ENCODE data around the gene DCAF10. TPM values are rescaled to one million over a fixed set of nuclear protein-coding genes. Genes with fewer than 3 reads are reported as not detected.

The DCAF10 gene
- total and polyA plus RNA-seq, 10 of the 15 experiments (the other 5 are each of a cell fraction or from before 2014, with no cell fraction given), result 3.9 to 21.7 (median 9.8) TPM

DNA sequence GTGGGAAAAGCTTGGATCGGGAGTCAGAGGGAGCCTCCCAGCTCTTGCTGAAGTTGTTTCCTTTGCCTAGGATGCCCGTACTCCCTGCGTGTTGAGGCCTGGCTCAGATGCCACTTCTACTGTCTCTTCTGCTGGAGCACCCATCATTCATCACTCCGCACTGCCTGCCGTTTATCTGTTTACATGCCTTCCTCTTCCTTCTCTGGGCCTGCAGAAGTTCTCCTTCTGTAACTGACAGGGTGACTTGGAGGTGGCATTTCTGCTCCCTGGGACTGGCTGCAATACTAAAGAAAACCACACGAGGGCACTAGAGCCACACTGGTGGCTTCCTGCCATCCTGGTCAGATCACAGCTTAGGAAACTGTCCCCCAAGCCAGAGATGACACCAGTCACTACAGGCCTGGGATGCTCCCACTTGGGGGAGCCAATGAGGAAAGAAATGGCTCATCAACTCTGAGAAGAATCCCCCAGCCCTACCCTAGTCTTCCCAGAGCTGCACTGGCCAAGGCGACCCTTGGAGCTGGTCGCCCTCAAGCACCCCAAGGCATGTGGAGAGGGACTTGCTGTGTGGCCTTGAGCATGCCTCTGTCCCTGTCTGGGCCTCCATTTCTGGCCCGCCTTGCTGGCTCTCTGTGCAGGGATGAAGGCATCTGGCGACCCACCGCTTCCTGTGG lies 113.0 kb downstream of the DCAF10 start:
- Histone ChIP-seq H2AFZ (ENCODE audit: control insufficient read depth, low read depth, low read length) (peak overlapping the region; percentile 71), H4K20me1 (ENCODE audit: control insufficient read depth, insufficient read depth) (no peaks in the 10 kb centered on the region), H3K9me3 (replicated peaks; ENCODE audit: control insufficient read depth, insufficient read depth, low read length) (no peaks in the 10 kb centered on the region; the same call in 2 of the 3 replicates), H3K4me1 (ENCODE audit: control insufficient read depth, insufficient read depth, low read length) (no peaks in the 10 kb centered on the region; the same call in 1 of the 2 replicates), H3K79me2 (ENCODE audit: control insufficient read depth, insufficient read depth, low read length) (no peaks in the 10 kb centered on the region), H3K36me3 (ENCODE audit: control insufficient read depth in 2 of 2, insufficient read depth in 2 of 2, low read length in 1 of 2) (no peaks in the 10 kb centered on the region), H3K4me2 (ENCODE audit: control insufficient read depth, insufficient read depth) (no peak overlapping the region), H3K4me3 (no peak overlapping the region), H3K27me3 (replicated peaks in 1 of 2; ENCODE audit: control insufficient read depth in 2 of 2, insufficient read depth in 2 of 2, low read length in 1 of 2) (no peaks in the 10 kb centered on the region), H3K9ac (ENCODE audit: control insufficient read depth, insufficient read depth, low read length) (no peak overlapping the region), H3K27ac (ENCODE audit: control insufficient read depth, insufficient read depth) (no peak overlapping the region)
- SMC1A ChIA-PET (ENCODE audit: uncharacterized antibody, unreplicated experiment), result interaction anchor here (0.7 to 6.2 kb wide), 38 partner anchors 8 to 519 kb away, joined by 3 to 64 read pairs (median 4); partner anchors contain the start of gene SLC25A51
- RAD21 ChIA-PET (ENCODE audit: unreplicated experiment), result interaction anchor here (0.6 to 5.4 kb wide), 40 partner anchors 9 to 487 kb away, joined by 3 to 51 read pairs (median 4); partner anchors contain the start of genes EXOSC3, POLR1E, SHB and SLC25A51
- in situ Hi-C loops (cut with MboI), result loop anchor here (5.0 to 25.0 kb wide), 3 partner anchors 249 to 774 kb away; no protein-coding TSS in a partner anchor
- no TSS peak for BruUV-seq (replicated peaks)
- DNase-seq (ENCODE audit: low read depth, low spot score) (peak; percentile 47), ATAC-seq (peak; percentile 93), FAIRE-seq (peak; percentile 94)
- CTCF ChIA-PET, result interaction anchor here (0.5 to 9.5 kb wide), 52 partner anchors 9 to 759 kb away, joined by 3 to 120 read pairs (median 4); partner anchors contain the start of genes ALDH1B1, SHB and SLC25A51
- intact Hi-C loops (cut with micrococcal nuclease; ENCODE audit: unreplicated experiment), result loop anchor here (1.0 to 2.0 kb wide), 6 partner anchors 155 to 487 kb away; no protein-coding TSS in a partner anchor
- POLR2A ChIA-PET, result interaction anchor here (0.5 to 1.3 kb wide), 3 partner anchors 95 to 147 kb away, joined by 3 to 8 read pairs (median 6); no protein-coding TSS in a partner anchor
- 21% methylated on average over 11 of the region's 11 CpGs for WGBS (ENCODE audit: insufficient coverage, insufficient replicate concordance, low lambda C conversion rate, missing lambda C conversion rate)
- TF ChIP-seq NFXL1 (IDR thresholded peaks at IDR 0.05; ENCODE audit: borderline replicate concordance) (no peak), SKIL (IDR thresholded peaks at IDR 0.05; ENCODE audit: low read depth, poor library complexity, severe bottlenecking) (peak; percentile 37), RELB (IDR thresholded peaks at IDR 0.05; ENCODE audit: low read depth) (no peak), IKZF1 (conservative IDR thresholded peaks at IDR 0.05) (peak; percentile 40; the same call in 1 of the 2 replicates), CBFB (IDR thresholded peaks at IDR 0.05; ENCODE audit: low read depth) (no peak), FOXM1 (IDR thresholded peaks at IDR 0.05; ENCODE audit: low read depth, low read length) (peak; percentile 74; the same call in 1 of the 2 replicates), GABPA (IDR thresholded peaks at IDR 0.05; ENCODE audit: low read depth) (no peak), PAX8 (IDR thresholded peaks at IDR 0.05) (no peak), SUZ12 (IDR thresholded peaks at IDR 0.05; ENCODE audit: unreplicated experiment) (no peak), GATAD2B (conservative IDR thresholded peaks at IDR 0.05; ENCODE audit: low read depth) (peak; percentile 17; the same call in 1 of the 2 replicates), YY1 (IDR thresholded peaks at IDR 0.05; ENCODE audit: low read depth, low read length) (peak; percentile 77; the same call in 1 of the 2 replicates), EED (IDR thresholded peaks at IDR 0.05; ENCODE audit: low read depth) (0 out of 2 replicates have a peak, but pooled peaks have one; percentile 16), IKZF2 (IDR thresholded peaks at IDR 0.05) (no peak), POU2F2 (IDR thresholded peaks at IDR 0.05; ENCODE audit: borderline replicate concordance, low read depth, low read length) (peak; percentile 63; the same call in 2 of the 3 replicates), RUNX3 (IDR thresholded peaks at IDR 0.05; ENCODE audit: low read length) (peak; percentile 52)
- TF ChIP-seq, protein P1, sequence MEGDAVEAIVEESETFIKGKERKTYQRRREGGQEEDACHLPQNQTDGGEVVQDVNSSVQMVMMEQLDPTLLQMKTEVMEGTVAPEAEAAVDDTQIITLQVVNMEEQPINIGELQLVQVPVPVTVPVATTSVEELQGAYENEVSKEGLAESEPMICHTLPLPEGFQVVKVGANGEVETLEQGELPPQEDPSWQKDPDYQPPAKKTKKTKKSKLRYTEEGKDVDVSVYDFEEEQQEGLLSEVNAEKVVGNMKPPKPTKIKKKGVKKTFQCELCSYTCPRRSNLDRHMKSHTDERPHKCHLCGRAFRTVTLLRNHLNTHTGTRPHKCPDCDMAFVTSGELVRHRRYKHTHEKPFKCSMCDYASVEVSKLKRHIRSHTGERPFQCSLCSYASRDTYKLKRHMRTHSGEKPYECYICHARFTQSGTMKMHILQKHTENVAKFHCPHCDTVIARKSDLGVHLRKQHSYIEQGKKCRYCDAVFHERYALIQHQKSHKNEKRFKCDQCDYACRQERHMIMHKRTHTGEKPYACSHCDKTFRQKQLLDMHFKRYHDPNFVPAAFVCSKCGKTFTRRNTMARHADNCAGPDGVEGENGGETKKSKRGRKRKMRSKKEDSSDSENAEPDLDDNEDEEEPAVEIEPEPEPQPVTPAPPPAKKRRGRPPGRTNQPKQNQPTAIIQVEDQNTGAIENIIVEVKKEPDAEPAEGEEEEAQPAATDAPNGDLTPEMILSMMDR (IDR thresholded peaks at IDR 0.05 in 2 of 3, conservative IDR thresholded peaks at IDR 0.05 in 1 of 3; ENCODE audit: control insufficient read depth in 2 of 3, extremely low read depth in 1 of 3, insufficient read depth in 1 of 3, low read depth in 3 of 3, low read length in 3 of 3), result peak; percentile 96 to 98 (median 97)

All from GM12878 (cell line).